ENCODE data around the gene DCLK1. TPM values are rescaled to one million over a fixed set of nuclear protein-coding genes. Genes with fewer than 3 reads are reported as not detected.
"Not testable (repeated sequence)": the region's sequence is repeated elsewhere in the genome, so short reads cannot be mapped to it uniquely, and the experiment has no call there.

Gene DCLK1
- total RNA-seq, 2 donors from 2014 or later, result 2.6 to 8.6 TPM

GRCh38 chr13:36102721-36103120 lies 28.5 kb downstream of the DCLK1 start:
- Histone ChIP-seq H3K4me1 (no peaks in the 10 kb centered on the region), H3K4me3 (no peak overlapping the region), H3K36me3 (replicated peaks in 1 of 2; ENCODE audit: insufficient read depth in 1 of 2, low read depth in 2 of 2) (no peaks in the 10 kb centered on the region), H3K9me3 (no peaks in the 10 kb centered on the region), H3K27ac (no peak overlapping the region), H3K27me3 (no peaks in the 10 kb centered on the region)
- ATAC-seq (no peak), DNase-seq (no peak)
- no peak for TF ChIP-seq CTCF (IDR thresholded peaks at IDR 0.05)
- no peak for TF ChIP-seq POLR2A (IDR thresholded peaks at IDR 0.05)
- intact Hi-C loops (cut with DNase I), result no loop called here
- WGBS, 2 donors, result 69 to 72% methylated on average over 4 of the region's 4 CpGs

- H3K4me1 ChIP-seq; H3K9me3 ChIP-seq; intact Hi-C loops (cut with DNase I); H3K4me3 ChIP-seq; H3K36me3 ChIP-seq (replicated peaks in 1 of 2; ENCODE audit: insufficient read depth in 1 of 2, low read depth in 2 of 2); DNase-seq; H3K27ac ChIP-seq; ATAC-seq; H3K27me3 ChIP-seq: not testable (repeated sequence)
- WGBS, 2 donors, result 68 to 84% methylated on average over 5 of the region's 5 CpGs
These were observed 29.3 kb downstream of the DCLK1 start for GRCh38 chr13:36101907-36102306.

- intact Hi-C loops (cut with DNase I), result no loop called here
- ATAC-seq (no peak), DNase-seq (no peak)
- peaks cover 6% of the 10 kb centered on the region for H3K4me1 ChIP-seq
- no peak overlapping the region for H3K27ac ChIP-seq
- no peaks in the 10 kb centered on the region for H3K27me3 ChIP-seq
- no peaks in the 10 kb centered on the region for H3K36me3 ChIP-seq (replicated peaks in 1 of 2; ENCODE audit: insufficient read depth in 1 of 2, low read depth in 2 of 2)
- 51 to 56% methylated on average over 9 of the region's 9 CpGs for WGBS, 2 donors
- no peak overlapping the region for H3K4me3 ChIP-seq
- TF ChIP-seq POLR2A (IDR thresholded peaks at IDR 0.05) (no peak), CTCF (IDR thresholded peaks at IDR 0.05) (no peak)
- H3K9me3 ChIP-seq, result no peaks in the 10 kb centered on the region
These were observed 30.0 kb downstream of the DCLK1 start for GRCh38 chr13:36101157-36101556.

- no peaks in the 10 kb centered on the region for H3K27me3 ChIP-seq
These were observed 33.1 kb downstream of the DCLK1 start for GRCh38 chr13:36098080-36098479.

More at GRCh38 chr13:36098080-36098479, 33.1 kb downstream of the DCLK1 start:
- Histone ChIP-seq H3K4me3 (no peak overlapping the region), H3K9me3 (no peaks in the 10 kb centered on the region), H3K4me1 (peaks cover 6% of the 10 kb centered on the region), H3K36me3 (replicated peaks in 1 of 2; ENCODE audit: insufficient read depth in 1 of 2, low read depth in 2 of 2) (no peaks in the 10 kb centered on the region), H3K27ac (no peak overlapping the region)
- no peak for DNase-seq
- no peak for ATAC-seq
- TF ChIP-seq POLR2A (IDR thresholded peaks at IDR 0.05) (no peak), CTCF (IDR thresholded peaks at IDR 0.05) (no peak)
- 31 to 38% methylated on average over 4 of the region's 4 CpGs for WGBS, 2 donors
- intact Hi-C loops (cut with DNase I), result no loop called here

Data from body of pancreas (tissue), 4 donors.